Suppressor macrophage treated with lipopolysaccharide for 1 hour (primary cell): Measurements from ENCODE around the gene MC2R.
"Not testable (repeated sequence)": the region's sequence is repeated elsewhere in the genome, so short reads cannot be mapped to it uniquely, and the experiment has no call there.

ENCODE experiments used
- DNase-seq, 3 donors: peaks; one replicate each; pipeline ENCODE4 v3.0.0-alpha.2; 2020 to 2022

Gene MC2R

GRCh38 chr18:13892098-13892497 is 23.2 kb downstream of the MC2R start:
- no peak for DNase-seq

GRCh38 chr18:13890761-13891361 is 24.5 kb downstream of the MC2R start:
- no peak for DNase-seq

- no peak for DNase-seq
Measured at GRCh38 chr18:13889671-13890070, 25.7 kb downstream of the MC2R start.

GRCh38 chr18:13888191-13888716 is 27.1 kb downstream of the MC2R start:
- DNase-seq: no peak

- DNase-seq: no peak
Measured at GRCh38 chr18:13885009-13885408, 30.3 kb downstream of the MC2R start.

GRCh38 chr18:13879937-13880336 is 35.4 kb downstream of the MC2R start:
- no peak for DNase-seq

- no peak for DNase-seq
Measured at GRCh38 chr18:13879492-13879891, 35.8 kb downstream of the MC2R start.

- no peak for DNase-seq
Measured at GRCh38 chr18:13878857-13879256, 36.5 kb downstream of the MC2R start.

- DNase-seq: no peak
Measured at GRCh38 chr18:13877157-13877556, 38.2 kb downstream of the MC2R start.

GRCh38 chr18:13874558-13874957 is 40.8 kb downstream of the MC2R start:
- DNase-seq: no peak

GRCh38 chr18:13872932-13873331 is 42.4 kb downstream of the MC2R start:
- no peak for DNase-seq

- no peak for DNase-seq
Measured at GRCh38 chr18:13872373-13872772, 43.0 kb downstream of the MC2R start.

- no peak for DNase-seq
Measured at GRCh38 chr18:13871701-13872100, 43.6 kb downstream of the MC2R start.

- DNase-seq: no peak
Measured at GRCh38 chr18:13868501-13869271, 46.6 kb downstream of the MC2R start.

GRCh38 chr18:13862898-13863297 is 52.4 kb downstream of the MC2R start:
- DNase-seq: not testable (repeated sequence)

GRCh38 chr18:13849791-13850190 is 65.5 kb downstream of the MC2R start:
- no peak for DNase-seq

- DNase-seq: no peak
Measured at GRCh38 chr18:13836559-13836958, 78.8 kb downstream of the MC2R start.

GRCh38 chr18:13835202-13835601 is 80.1 kb downstream of the MC2R start:
- no peak for DNase-seq

GRCh38 chr18:13834496-13835015 is 80.8 kb downstream of the MC2R start:
- DNase-seq: no peak
